Neuronal stem cell (in vitro differentiated cells): ENCODE measurements around the gene CCDC170.

Experiments
- DNase-seq: peaks from one replicate; pipeline ENCODE4 v3.0.0-alpha.2; 2013; ENCODE audit warnings: low spot score
- H2AFZ ChIP-seq: one replicate; pipeline ENCODE4 v1.6.1; 2013; ENCODE audit warnings: mild to moderate bottlenecking, low read length, inconsistent platforms
- H2AK5ac ChIP-seq: 2 replicates; pipeline ENCODE4 v1.6.1; 2013; ENCODE audit warnings: low read depth, mild to moderate bottlenecking, inconsistent platforms, low read length, moderate library complexity, mixed read lengths
- H2BK120ac ChIP-seq: 2 replicates; pipeline ENCODE4 v1.6.1; 2013; ENCODE audit warnings: low read depth, mild to moderate bottlenecking, inconsistent platforms, low read length, moderate library complexity, mixed read lengths
- H2BK12ac ChIP-seq: one replicate; pipeline ENCODE4 v1.6.1; 2013; ENCODE audit warnings: low read length, inconsistent platforms
- H2BK15ac ChIP-seq: 2 replicates; pipeline ENCODE4 v1.6.1; 2013; ENCODE audit warnings: mild to moderate bottlenecking, low read length, inconsistent platforms, mixed read lengths
- H2BK5ac ChIP-seq: one replicate; pipeline ENCODE4 v1.6.1; 2013; ENCODE audit warnings: inconsistent platforms, mild to moderate bottlenecking, low read length, moderate library complexity
- H3K14ac ChIP-seq: one replicate; pipeline ENCODE4 v1.6.1; 2013; ENCODE audit warnings: low read length, inconsistent platforms
- H3K18ac ChIP-seq: 2 replicates; pipeline ENCODE4 v1.6.1; 2013; ENCODE audit warnings: low read length, inconsistent platforms
- H3K23ac ChIP-seq: 2 replicates; pipeline ENCODE4 v1.6.1; 2013; ENCODE audit warnings: low read depth, mild to moderate bottlenecking, mixed read lengths, low read length, inconsistent platforms; ENCODE audit not compliant: poor library complexity
- H3K27ac ChIP-seq: replicated peaks from 3 replicates; pipeline ENCODE4 v1.5.1; 2013; ENCODE audit warnings: low read length, inconsistent platforms
- H3K27me3 ChIP-seq, 3 experiments: 2 replicates each; pipeline ENCODE4 v1.6.1; 2013; ENCODE audit warnings: low read length in 3 of 3, mild to moderate bottlenecking in 2 of 3, inconsistent platforms in 1 of 3, low read depth in 1 of 3, mixed read lengths in 1 of 3, moderate library complexity in 1 of 3; ENCODE audit not compliant: control insufficient read depth in 3 of 3, insufficient read depth in 3 of 3
- H3K36me3 ChIP-seq, 2 donors: replicated peaks in 1 of 2; 2 replicates each; pipeline ENCODE4 v1.6.1; 2013; ENCODE audit warnings: low read length in 2 of 2; ENCODE audit not compliant: control insufficient read depth in 2 of 2, insufficient read depth in 2 of 2
- H3K4ac ChIP-seq: 2 replicates; pipeline ENCODE4 v1.6.1; 2013; ENCODE audit warnings: inconsistent platforms, mild to moderate bottlenecking, low read length, moderate library complexity
- H3K4me1 ChIP-seq, 2 donors: 1 replicate in 1 of 2; 2 replicates in 1 of 2; pipeline ENCODE4 v1.6.1; 2013; ENCODE audit warnings: low read length in 2 of 2, low read depth in 1 of 2; ENCODE audit not compliant: control insufficient read depth in 2 of 2, insufficient read depth in 1 of 2
- H3K4me2 ChIP-seq: one replicate; pipeline ENCODE4 v1.6.1; 2013; ENCODE audit warnings: mild to moderate bottlenecking, low read length, inconsistent platforms; ENCODE audit not compliant: insufficient read depth, poor library complexity, severe bottlenecking
- H3K4me3 ChIP-seq, 2 donors: 2 replicates each; pipeline ENCODE4 v1.5.1; 2013; ENCODE audit warnings: low read length in 2 of 2, mild to moderate bottlenecking in 2 of 2, inconsistent platforms in 1 of 2, moderate library complexity in 1 of 2
- H3K79me1 ChIP-seq: one replicate; pipeline ENCODE4 v1.6.1; 2013; ENCODE audit warnings: low read depth, mild to moderate bottlenecking, inconsistent platforms, low read length, moderate library complexity
- H3K9ac ChIP-seq: one replicate; pipeline ENCODE4 v1.6.1; 2013; ENCODE audit warnings: mild to moderate bottlenecking, low read depth, low read length, inconsistent platforms; ENCODE audit not compliant: poor library complexity
- H3K9me3 ChIP-seq, 2 donors: replicated peaks in 1 of 2; 2 replicates each; pipeline versions ENCODE3 to v1.6.1; 2013; ENCODE audit warnings: low read length in 2 of 2, mild to moderate bottlenecking in 2 of 2, inconsistent platforms in 1 of 2, low read depth in 1 of 2, mixed read lengths in 1 of 2, moderate library complexity in 1 of 2; ENCODE audit not compliant: control insufficient read depth in 2 of 2, insufficient read depth in 1 of 2
- H4K8ac ChIP-seq: one replicate; pipeline ENCODE4 v1.6.1; 2013; ENCODE audit warnings: low read depth, mild to moderate bottlenecking, inconsistent platforms, low read length, moderate library complexity
- H4K91ac ChIP-seq: one replicate; pipeline ENCODE4 v1.6.1; 2013; ENCODE audit warnings: low read length, low read depth, mild to moderate bottlenecking, inconsistent platforms; ENCODE audit not compliant: poor library complexity
- WGBS, 2 donors: extraction: QIAGEN DNeasy Blood & Tissue Kit; methylation state at CpG; one replicate each; pipeline ENCODE4 v1.1.7; 2013; ENCODE audit warnings: missing lambda C conversion rate in 2 of 2, mixed read lengths in 1 of 2; ENCODE audit not compliant: insufficient read length in 2 of 2, insufficient replicate concordance in 1 of 2; ENCODE audit errors: extremely low coverage in 2 of 2; 5-methylcytosine and 5-hydroxymethylcytosine counted together

The CCDC170 gene

GRCh38 chr6:151482290-151482689 is 11.5 kb upstream of the CCDC170 start:
- Histone ChIP-seq H2BK5ac (no peak overlapping the region), H2AK5ac (no peak overlapping the region), H3K27me3 (no peaks in the 10 kb centered on the region), H3K9ac (no peak overlapping the region), H3K36me3 (no peaks in the 10 kb centered on the region), H2BK12ac (no peak overlapping the region), H3K4me1 (no peaks in the 10 kb centered on the region), H3K9me3 (no peaks in the 10 kb centered on the region), H4K8ac (no peak overlapping the region), H3K4ac (no peak overlapping the region), H2BK120ac (no peak overlapping the region), H3K4me2 (no peak overlapping the region), H3K79me1 (no peaks in the 10 kb centered on the region), H3K14ac (no peak overlapping the region), H4K91ac (no peak overlapping the region), H3K23ac (no peak overlapping the region), H2BK15ac (no peak overlapping the region), H3K18ac (no peak overlapping the region), H3K4me3 (no peak overlapping the region), H3K27ac (no peak overlapping the region), H2AFZ (no peak overlapping the region)
- no CpG with 5 or more reads among the region's 5 CpGs for WGBS, 2 donors
- DNase-seq = no peak

DNA sequence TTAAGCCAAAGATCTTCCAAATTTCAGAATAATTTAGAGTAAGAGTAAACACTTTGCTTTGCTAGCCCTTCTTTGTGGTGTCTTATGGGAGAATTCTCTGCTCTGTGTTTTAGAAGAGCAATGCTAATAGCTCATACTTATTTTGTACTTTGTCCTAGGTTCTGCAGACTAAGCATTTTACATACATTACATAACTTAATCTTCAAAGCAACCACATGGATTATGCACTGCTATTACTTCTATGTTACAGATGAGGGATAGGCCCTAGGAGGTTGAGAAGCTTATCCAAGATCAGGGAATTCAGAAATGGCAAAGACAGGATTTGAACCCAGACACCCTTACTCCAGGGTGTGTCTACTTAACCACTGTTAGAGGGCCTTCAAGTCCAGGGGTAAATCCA is 9.8 kb upstream of the CCDC170 start:
- H2BK15ac ChIP-seq = no peak overlapping the region
- no peak overlapping the region for H2BK12ac ChIP-seq
- H3K27me3 ChIP-seq = no peaks in the 10 kb centered on the region
- H2AK5ac ChIP-seq = no peak overlapping the region
- no peak overlapping the region for H2BK5ac ChIP-seq
- no peak overlapping the region for H3K4me2 ChIP-seq
- no peak overlapping the region for H4K8ac ChIP-seq
- H2BK120ac ChIP-seq = no peak overlapping the region
- no peak overlapping the region for H3K23ac ChIP-seq
- no peaks in the 10 kb centered on the region for H3K9me3 ChIP-seq
- no peak overlapping the region for H3K18ac ChIP-seq
- no peak for DNase-seq
- no peak overlapping the region for H3K14ac ChIP-seq
- H4K91ac ChIP-seq = no peak overlapping the region
- no peak overlapping the region for H3K9ac ChIP-seq
- H3K27ac ChIP-seq = no peak overlapping the region
- no peaks in the 10 kb centered on the region for H3K36me3 ChIP-seq
- H2AFZ ChIP-seq = no peak overlapping the region
- no peak overlapping the region for H3K4me3 ChIP-seq
- no peak overlapping the region for H3K4ac ChIP-seq
- H3K79me1 ChIP-seq = no peaks in the 10 kb centered on the region
- no peaks in the 10 kb centered on the region for H3K4me1 ChIP-seq

- Histone ChIP-seq H3K18ac (no peak overlapping the region), H2BK5ac (no peak overlapping the region), H4K91ac (no peak overlapping the region), H3K27ac (no peak overlapping the region), H3K4ac (no peak overlapping the region), H3K4me1 (no peaks in the 10 kb centered on the region), H3K14ac (no peak overlapping the region), H4K8ac (no peak overlapping the region), H3K36me3 (no peaks in the 10 kb centered on the region), H2AFZ (no peak overlapping the region), H2BK12ac (no peak overlapping the region), H3K27me3 (peaks cover 0 to 6% (median 2%) of the 10 kb centered on the region in 3 experiments), H3K4me3 (no peak overlapping the region), H3K23ac (no peak overlapping the region), H3K9ac (no peak overlapping the region), H2BK120ac (no peak overlapping the region), H2BK15ac (no peak overlapping the region), H3K9me3 (no peaks in the 10 kb centered on the region), H2AK5ac (no peak overlapping the region), H3K4me2 (no peak overlapping the region), H3K79me1 (no peaks in the 10 kb centered on the region)
- no peak for DNase-seq
- WGBS, 2 donors = no CpG with 5 or more reads among the region's 2 CpGs
These were observed 5.6 kb upstream of the CCDC170 start for GRCh38 chr6:151488226-151488625.

- Histone ChIP-seq H3K27me3 (peaks cover 0 to 32% (median 22%) of the 10 kb centered on the region in 3 experiments), H3K36me3 (no peaks in the 10 kb centered on the region), H2BK5ac (no peak overlapping the region), H3K4me2 (no peak overlapping the region), H3K23ac (no peak overlapping the region), H3K4ac (no peak overlapping the region), H4K91ac (no peak overlapping the region), H2AK5ac (no peak overlapping the region), H3K4me1 (peaks cover 2 to 3% of the 10 kb centered on the region in 2 donors), H3K18ac (no peak overlapping the region), H3K4me3 (no peak overlapping the region), H3K79me1 (no peaks in the 10 kb centered on the region), H2BK120ac (no peak overlapping the region), H2BK15ac (no peak overlapping the region), H3K27ac (no peak overlapping the region), H4K8ac (no peak overlapping the region), H2AFZ (no peak overlapping the region), H3K14ac (no peak overlapping the region), H3K9me3 (no peaks in the 10 kb centered on the region), H3K9ac (no peak overlapping the region), H2BK12ac (no peak overlapping the region)
- no peak for DNase-seq
- WGBS, 2 donors = no CpG with 5 or more reads among the region's 7 CpGs
These were observed 2.8 kb upstream of the CCDC170 start for GRCh38 chr6:151490996-151491395.
